ENCODE data around the gene RCVRN. TPM values are rescaled to one million over a fixed set of nuclear protein-coding genes. Genes with fewer than 3 reads are reported as not detected.

Gene RCVRN
- total and polyA plus RNA-seq, 3 experiments from 2014 or later = not detected

- Mint-ChIP-seq H3K4me1 (no peaks in the 10 kb centered on the region), H3K36me3 (no peaks in the 10 kb centered on the region), H3K27me3 (peaks cover 14 to 39% of the 10 kb centered on the region in 2 donors), H3K4me3 (no peak overlapping the region), H3K27ac (no peak overlapping the region), H3K9me3 (peaks cover 0 to 2% (median 0%) of the 10 kb centered on the region in 5 donors)
- CTCF ChIA-PET = no interaction called here
- no peaks in the 10 kb centered on the region for H3K4me1 ChIP-seq (ENCODE audit: insufficient read depth, low read length)
- H3K9me3 ChIP-seq (ENCODE audit: low read length) = no peaks in the 10 kb centered on the region
- H3K27me3 ChIP-seq (ENCODE audit: insufficient read depth, low read length, poor library complexity, severe bottlenecking) = no peaks in the 10 kb centered on the region
- POLR2A ChIA-PET = no interaction called here
- no peak for DNase-seq
- H3K4me3 ChIP-seq (ENCODE audit: low read length) = no peak overlapping the region
- H3K36me3 ChIP-seq (ENCODE audit: insufficient read depth, low read length) = no peaks in the 10 kb centered on the region
- no peak overlapping the region for H3K27ac ChIP-seq (ENCODE audit: low read depth, low read length)
These were observed 32.2 kb downstream of the RCVRN start for GRCh38 chr17:9872852-9873251.

DNA sequence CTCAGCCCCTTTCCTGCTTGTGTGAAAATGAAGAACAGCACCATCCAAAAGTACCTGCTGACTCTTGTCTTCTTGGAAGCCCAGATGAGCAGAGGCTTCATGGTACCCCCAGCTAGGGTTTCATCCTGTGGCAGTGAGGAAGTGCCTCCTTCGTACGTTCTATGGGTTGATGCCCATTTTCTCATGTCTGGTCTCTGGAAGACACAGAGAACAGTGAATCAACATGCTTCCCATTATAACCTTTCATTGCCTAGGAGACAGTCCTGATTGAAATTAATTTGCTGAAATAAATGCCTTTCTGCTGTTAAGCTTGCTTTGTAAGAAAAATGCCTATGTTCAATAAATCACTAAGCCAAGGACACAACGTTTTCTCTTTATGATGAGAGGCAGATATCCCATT, 36.5 kb downstream of the RCVRN start:
- Mint-ChIP-seq H3K4me1 (no peaks in the 10 kb centered on the region), H3K9me3 (peaks cover 0 to 2% (median 0%) of the 10 kb centered on the region in 5 donors), H3K27ac (no peak overlapping the region), H3K4me3 (no peak overlapping the region), H3K36me3 (no peaks in the 10 kb centered on the region), H3K27me3 (peaks cover 10 to 21% of the 10 kb centered on the region in 2 donors)
- DNase-seq = no peak
- Histone ChIP-seq H3K27me3 (ENCODE audit: insufficient read depth, low read length, poor library complexity, severe bottlenecking) (no peaks in the 10 kb centered on the region), H3K4me1 (ENCODE audit: insufficient read depth, low read length) (no peaks in the 10 kb centered on the region), H3K4me3 (ENCODE audit: low read length) (no peak overlapping the region), H3K9me3 (ENCODE audit: low read length) (no peaks in the 10 kb centered on the region), H3K36me3 (ENCODE audit: insufficient read depth, low read length) (no peaks in the 10 kb centered on the region), H3K27ac (ENCODE audit: low read depth, low read length) (no peak overlapping the region)
- POLR2A ChIA-PET = no interaction called here
- CTCF ChIA-PET = no interaction called here

- Histone ChIP-seq H3K36me3 (ENCODE audit: insufficient read depth, low read length) (no peaks in the 10 kb centered on the region), H3K4me3 (ENCODE audit: low read length) (no peak overlapping the region), H3K4me1 (ENCODE audit: insufficient read depth, low read length) (no peaks in the 10 kb centered on the region), H3K9me3 (ENCODE audit: low read length) (peaks cover 6% of the 10 kb centered on the region), H3K27ac (ENCODE audit: low read depth, low read length) (no peak overlapping the region), H3K27me3 (ENCODE audit: insufficient read depth, low read length, poor library complexity, severe bottlenecking) (no peaks in the 10 kb centered on the region)
- ChIA-PET POLR2A (no interaction called here), CTCF (no interaction called here)
- H3K27ac Mint-ChIP-seq = no peak overlapping the region
- no peaks in the 10 kb centered on the region for H3K36me3 Mint-ChIP-seq
- H3K4me3 Mint-ChIP-seq = no peak overlapping the region
- no peaks in the 10 kb centered on the region for H3K4me1 Mint-ChIP-seq
- peaks cover 0 to 13% (median 11%) of the 10 kb centered on the region in 5 donors for H3K9me3 Mint-ChIP-seq
- no peak for DNase-seq
- H3K27me3 Mint-ChIP-seq = peaks cover 4 to 11% of the 10 kb centered on the region in 2 donors
These were observed 39.5 kb downstream of the RCVRN start for GRCh38 chr17:9865586-9865985.

GRCh38 chr17:9862949-9863348, 42.1 kb downstream of the RCVRN start:
- Mint-ChIP-seq H3K27ac (no peak overlapping the region), H3K4me3 (no peak overlapping the region), H3K27me3 (peaks cover 2 to 4% of the 10 kb centered on the region in 2 donors), H3K4me1 (no peaks in the 10 kb centered on the region), H3K9me3 (peaks cover 5 to 22% (median 20%) of the 10 kb centered on the region in 5 donors), H3K36me3 (no peaks in the 10 kb centered on the region)
- POLR2A ChIA-PET = no interaction called here
- no peaks in the 10 kb centered on the region for H3K4me1 ChIP-seq (ENCODE audit: insufficient read depth, low read length)
- no peak for DNase-seq
- H3K36me3 ChIP-seq (ENCODE audit: insufficient read depth, low read length) = no peaks in the 10 kb centered on the region
- CTCF ChIA-PET = no interaction called here
- H3K4me3 ChIP-seq (ENCODE audit: low read length) = no peak overlapping the region
- H3K9me3 ChIP-seq (ENCODE audit: low read length) = peaks cover 6% of the 10 kb centered on the region
- no peak overlapping the region for H3K27ac ChIP-seq (ENCODE audit: low read depth, low read length)
- H3K27me3 ChIP-seq (ENCODE audit: insufficient read depth, low read length, poor library complexity, severe bottlenecking) = no peaks in the 10 kb centered on the region

DNA sequence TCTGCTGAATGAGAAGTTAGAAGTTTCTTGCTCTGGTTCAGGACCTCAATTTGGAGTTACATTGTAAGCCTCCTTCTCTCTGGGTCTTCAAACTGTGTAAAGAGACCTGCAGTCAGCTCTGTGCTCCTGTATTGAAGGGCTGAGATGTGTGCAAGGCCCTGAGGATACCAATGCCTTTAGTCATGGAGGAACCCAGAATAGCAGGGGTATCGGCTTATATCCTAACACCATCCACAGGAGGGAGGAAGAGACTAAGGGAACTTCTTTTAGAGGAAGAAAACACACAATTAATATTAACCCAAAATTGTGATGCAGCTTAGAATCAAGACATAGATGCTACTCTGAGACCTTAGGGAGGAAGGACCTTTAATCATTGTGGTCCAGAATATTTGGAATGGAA, 42.9 kb downstream of the RCVRN start:
- H3K4me3 Mint-ChIP-seq = no peak overlapping the region
- no peaks in the 10 kb centered on the region for H3K36me3 Mint-ChIP-seq
- Histone ChIP-seq H3K27ac (ENCODE audit: low read depth, low read length) (no peak overlapping the region), H3K27me3 (ENCODE audit: insufficient read depth, low read length, poor library complexity, severe bottlenecking) (no peaks in the 10 kb centered on the region), H3K36me3 (ENCODE audit: insufficient read depth, low read length) (no peaks in the 10 kb centered on the region), H3K4me3 (ENCODE audit: low read length) (no peak overlapping the region), H3K4me1 (ENCODE audit: insufficient read depth, low read length) (no peaks in the 10 kb centered on the region), H3K9me3 (ENCODE audit: low read length) (peaks cover 6% of the 10 kb centered on the region)
- H3K9me3 Mint-ChIP-seq = peaks cover 5 to 22% (median 20%) of the 10 kb centered on the region in 5 donors
- H3K27me3 Mint-ChIP-seq = peaks cover 0 to 3% of the 10 kb centered on the region in 2 donors
- H3K4me1 Mint-ChIP-seq = no peaks in the 10 kb centered on the region
- CTCF ChIA-PET = no interaction called here
- no peak for DNase-seq
- H3K27ac Mint-ChIP-seq = no peak overlapping the region
- POLR2A ChIA-PET = no interaction called here

- Mint-ChIP-seq H3K27me3 (peaks cover 0 to 3% of the 10 kb centered on the region in 2 donors), H3K27ac (no peak overlapping the region), H3K4me1 (no peaks in the 10 kb centered on the region), H3K4me3 (no peak overlapping the region), H3K9me3 (peaks cover 5 to 22% (median 20%) of the 10 kb centered on the region in 5 donors), H3K36me3 (no peaks in the 10 kb centered on the region)
- no peaks in the 10 kb centered on the region for H3K27me3 ChIP-seq (ENCODE audit: insufficient read depth, low read length, poor library complexity, severe bottlenecking)
- no peaks in the 10 kb centered on the region for H3K36me3 ChIP-seq (ENCODE audit: insufficient read depth, low read length)
- H3K9me3 ChIP-seq (ENCODE audit: low read length) = peaks cover 6% of the 10 kb centered on the region
- H3K4me3 ChIP-seq (ENCODE audit: low read length) = no peak overlapping the region
- DNase-seq = no peak
- CTCF ChIA-PET = no interaction called here
- POLR2A ChIA-PET = no interaction called here
- no peak overlapping the region for H3K27ac ChIP-seq (ENCODE audit: low read depth, low read length)
- no peaks in the 10 kb centered on the region for H3K4me1 ChIP-seq (ENCODE audit: insufficient read depth, low read length)
These were observed 44.2 kb downstream of the RCVRN start for GRCh38 chr17:9860851-9861250.

GRCh38 chr17:9859781-9860180, 45.3 kb downstream of the RCVRN start:
- Histone ChIP-seq H3K27me3 (ENCODE audit: insufficient read depth, low read length, poor library complexity, severe bottlenecking) (no peaks in the 10 kb centered on the region), H3K36me3 (ENCODE audit: insufficient read depth, low read length) (no peaks in the 10 kb centered on the region), H3K4me3 (ENCODE audit: low read length) (no peak overlapping the region), H3K27ac (ENCODE audit: low read depth, low read length) (no peak overlapping the region), H3K9me3 (ENCODE audit: low read length) (peaks cover 6% of the 10 kb centered on the region), H3K4me1 (ENCODE audit: insufficient read depth, low read length) (no peaks in the 10 kb centered on the region)
- CTCF ChIA-PET = no interaction called here
- no peaks in the 10 kb centered on the region for H3K36me3 Mint-ChIP-seq
- H3K27me3 Mint-ChIP-seq = peaks cover 3 to 5% of the 10 kb centered on the region in 2 donors
- peaks cover 5 to 22% (median 20%) of the 10 kb centered on the region in 5 donors for H3K9me3 Mint-ChIP-seq
- H3K4me1 Mint-ChIP-seq = no peaks in the 10 kb centered on the region
- POLR2A ChIA-PET = no interaction called here
- no peak overlapping the region for H3K27ac Mint-ChIP-seq
- no peak overlapping the region for H3K4me3 Mint-ChIP-seq
- DNase-seq = no peak

GRCh38 chr17:9855036-9855435, 50.0 kb downstream of the RCVRN start:
- no peak overlapping the region for H3K4me3 ChIP-seq (ENCODE audit: low read length)
- H3K4me1 ChIP-seq (ENCODE audit: insufficient read depth, low read length) = no peaks in the 10 kb centered on the region
- CTCF ChIA-PET = no interaction called here
- H3K27ac Mint-ChIP-seq = no peak overlapping the region
- peaks cover 5 to 14% (median 6%) of the 10 kb centered on the region in 5 donors for H3K9me3 Mint-ChIP-seq
- H3K27me3 Mint-ChIP-seq = peaks cover 5 to 13% of the 10 kb centered on the region in 2 donors
- H3K36me3 Mint-ChIP-seq = no peaks in the 10 kb centered on the region
- H3K4me3 Mint-ChIP-seq = no peak overlapping the region
- no peaks in the 10 kb centered on the region for H3K36me3 ChIP-seq (ENCODE audit: insufficient read depth, low read length)
- DNase-seq = no peak
- H3K27me3 ChIP-seq (ENCODE audit: insufficient read depth, low read length, poor library complexity, severe bottlenecking) = no peaks in the 10 kb centered on the region
- H3K4me1 Mint-ChIP-seq = no peaks in the 10 kb centered on the region
- POLR2A ChIA-PET = no interaction called here
- H3K27ac ChIP-seq (ENCODE audit: low read depth, low read length) = no peak overlapping the region
- H3K9me3 ChIP-seq (ENCODE audit: low read length) = no peaks in the 10 kb centered on the region

- Histone ChIP-seq H3K27ac (ENCODE audit: low read depth, low read length) (no peak overlapping the region), H3K27me3 (ENCODE audit: insufficient read depth, low read length, poor library complexity, severe bottlenecking) (no peaks in the 10 kb centered on the region), H3K4me3 (ENCODE audit: low read length) (no peak overlapping the region), H3K9me3 (ENCODE audit: low read length) (no peaks in the 10 kb centered on the region), H3K36me3 (ENCODE audit: insufficient read depth, low read length) (no peaks in the 10 kb centered on the region), H3K4me1 (ENCODE audit: insufficient read depth, low read length) (no peaks in the 10 kb centered on the region)
- CTCF ChIA-PET = no interaction called here
- Mint-ChIP-seq H3K4me1 (no peaks in the 10 kb centered on the region), H3K27ac (no peak overlapping the region), H3K36me3 (no peaks in the 10 kb centered on the region), H3K9me3 (peaks cover 2 to 14% (median 5%) of the 10 kb centered on the region in 5 donors), H3K4me3 (no peak overlapping the region), H3K27me3 (peaks cover 4 to 13% of the 10 kb centered on the region in 2 donors)
- DNase-seq = no peak
- POLR2A ChIA-PET = no interaction called here
These were observed 50.8 kb downstream of the RCVRN start for GRCh38 chr17:9854255-9854654.
